Adrenal gland (tissue), 12 donors: ENCODE measurements around the gene CHRNA10. TPM values are rescaled to one million over a fixed set of nuclear protein-coding genes. Genes with fewer than 3 reads are reported as not detected.
A peak's percentile ranks its signal among the peaks of the same experiment; 100 is the strongest.

Source experiments
- DNase-seq, 7 donors: peaks; one replicate each; pipeline ENCODE4 v3.0.0-alpha.2; 2019 to 2020
- H3K27ac ChIP-seq, 5 donors: fragments of 200-600 bp; sonication (generic) in 4 of 5; 1 replicate in 3 of 5; 2 replicates in 2 of 5; pipeline versions ENCODE4 v1.5.1 to v1.8.0; 2016 to 2020; ENCODE audit warnings: mild to moderate bottlenecking in 1 of 5
- H3K27me3 ChIP-seq: fragments of 200-600 bp; 2 replicates; pipeline ENCODE4 v1.8.0; 2021
- H3K36me3 ChIP-seq, 2 donors: fragments of 200-600 bp; replicated peaks in 1 of 2; 1 replicate in 1 of 2; 2 replicates in 1 of 2; pipeline versions ENCODE4 v1.5.1 to v1.8.0; 2018 to 2022
- H3K4me1 ChIP-seq, 2 donors: fragments of 200-600 bp; replicated peaks in 1 of 2; 1 replicate in 1 of 2; 2 replicates in 1 of 2; pipeline versions ENCODE4 v1.5.1 to v1.8.0; 2018 to 2021
- H3K4me3 ChIP-seq, 4 donors: fragments of 200-600 bp; sonication (generic) in 3 of 4; one replicate each; pipeline ENCODE4 v1.5.1; 2016 to 2018
- H3K9me3 ChIP-seq, 3 donors: fragments of 200-600 bp; sonication (generic) in 1 of 3; replicated peaks in 1 of 3; 1 replicate in 2 of 3; 2 replicates in 1 of 3; pipeline versions ENCODE4 v1.5.1 to v1.8.0; 2016 to 2021
- POLR2A ChIP-seq, 2 donors: fragments of 450-650 bp; IDR thresholded peaks; one replicate each; pipeline ENCODE4 v1.6.1; 2017; ENCODE audit warnings: antibody characterized with exemption in 2 of 2, mild to moderate bottlenecking in 2 of 2, moderate library complexity in 1 of 2
- WGBS, 4 donors: extraction: QIAGEN DNeasy Blood & Tissue Kit in 2 of 4; methylation state at CpG; one replicate each; pipeline versions ENCODE4 v1.1.5 to v1.1.7; 2013 to 2017; 5-methylcytosine and 5-hydroxymethylcytosine counted together
- intact Hi-C, 2 donors: fragments of 100-400 bp; cut with DNase I; formaldehyde crosslinking; loops; one replicate each; pipeline versions ENCODE4 v1.14.1 to v1.15.0; 2022 to 2023
- polyA plus RNA-seq, 3 donors: library from polyadenylated mRNA; stranded (reverse); fragments of 200-250 nt in 2 of 3; fragments of 350-450 nt in 1 of 3; fragmentation: Illumina TruSeq in 1 of 3; extraction: RNeasy Lipid Tissue Mini Kit (QIAGEN cat#74804) in 1 of 3; gene quantifications; one replicate each; pipeline ENCODE4 v1.2.3, GENCODE V29; 2013 to 2014
- total RNA-seq, 9 donors: library from RNA; depleted of rRNA in 4 of 9; stranded (reverse); fragments of >200 nt in 4 of 9; fragments of 120-200 nt in 1 of 9; fragmentation: NEBNext Ultra II Directional in 1 of 9; extraction: Animal tissue kit (Norgen Biotek cat#: 25700) in 1 of 9; gene quantifications; one replicate each; pipeline versions ENCODE4 v1.1.0 to v1.2.4, GENCODE V29; 2013 to 2023
- TF ChIP-seq, protein P1 (sequence below), 6 experiments: fragments of 450-650 bp in 4 of 6; fragments of 200-600 bp in 2 of 6; sonication (generic) in 1 of 6; IDR thresholded peaks; 1 replicate in 5 of 6; 2 replicates in 1 of 6; pipeline versions ENCODE4 v1.5.1 to v1.8.0; 2016 to 2021; ENCODE audit warnings: antibody characterized with exemption in 6 of 6, mild to moderate bottlenecking in 2 of 6, moderate library complexity in 1 of 6
- donor health status: healthy with polysubstance abuse.
- donor health status: Bipolar disorder and iron deficiency.
- donor health status: DM: yes; HTN: yes; CAD: no.
- donor health status: DM: no; HTN: no; CAD: no.
- donor health status: DM: no; HTN: no; CAD: no.
- donor health status: DM: yes; HTN: yes; CAD: no.

The CHRNA10 gene
- total and polyA plus RNA-seq, 12 donors = 0.13 to 3.0 (median 0.81) TPM; not detected in 2

DNA sequence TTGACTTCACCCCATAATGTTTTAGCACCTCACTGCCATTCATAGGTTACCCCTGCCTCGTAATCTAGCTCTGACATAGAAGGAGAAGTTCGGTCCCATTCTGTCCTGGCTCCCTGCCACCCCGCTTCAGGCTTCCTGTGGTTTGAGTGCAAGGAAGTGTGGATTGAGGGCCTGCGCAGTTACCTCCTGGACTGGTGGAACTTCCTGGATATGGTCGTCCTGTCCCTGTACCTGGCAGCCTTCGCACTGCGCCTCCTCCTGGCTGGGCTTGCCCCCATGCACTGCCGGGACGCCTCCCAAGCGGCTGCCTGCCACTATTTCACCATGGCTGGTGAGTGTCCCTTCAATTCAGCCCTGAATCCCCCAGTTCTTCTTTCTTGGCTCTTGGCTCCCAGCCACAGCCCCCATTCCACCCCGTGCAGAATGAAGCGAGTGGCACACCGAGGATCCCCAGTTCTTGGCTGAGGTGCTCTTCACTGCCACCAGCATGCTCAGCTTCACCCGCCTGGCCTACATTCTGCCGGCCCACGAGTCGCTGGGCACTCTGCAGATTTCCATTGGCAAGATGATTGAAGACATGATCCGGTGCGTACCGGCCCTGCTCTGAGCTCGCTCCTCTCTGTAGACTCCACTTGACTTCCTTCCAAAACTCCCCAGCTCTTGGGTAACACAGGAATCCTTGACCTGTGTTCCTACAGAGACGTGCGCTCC is 44.8 kb downstream of the CHRNA10 start:
- no peaks in the 10 kb centered on the region for H3K36me3 ChIP-seq
- H3K4me1 ChIP-seq = no peaks in the 10 kb centered on the region
- DNase-seq = peak; percentile 32 to 73 (median 64)
- no peak overlapping the region for H3K27ac ChIP-seq
- no peaks in the 10 kb centered on the region for H3K27me3 ChIP-seq
- intact Hi-C loops = no loop called here
- peak overlapping the region in 1 of 4 donors; percentile 15 for H3K4me3 ChIP-seq
- H3K9me3 ChIP-seq = no peaks in the 10 kb centered on the region
- WGBS, 4 donors = 74 to 85% (median 77%) methylated on average over 17 to 23 of the region's 23 CpGs
- TF ChIP-seq, protein P1, sequence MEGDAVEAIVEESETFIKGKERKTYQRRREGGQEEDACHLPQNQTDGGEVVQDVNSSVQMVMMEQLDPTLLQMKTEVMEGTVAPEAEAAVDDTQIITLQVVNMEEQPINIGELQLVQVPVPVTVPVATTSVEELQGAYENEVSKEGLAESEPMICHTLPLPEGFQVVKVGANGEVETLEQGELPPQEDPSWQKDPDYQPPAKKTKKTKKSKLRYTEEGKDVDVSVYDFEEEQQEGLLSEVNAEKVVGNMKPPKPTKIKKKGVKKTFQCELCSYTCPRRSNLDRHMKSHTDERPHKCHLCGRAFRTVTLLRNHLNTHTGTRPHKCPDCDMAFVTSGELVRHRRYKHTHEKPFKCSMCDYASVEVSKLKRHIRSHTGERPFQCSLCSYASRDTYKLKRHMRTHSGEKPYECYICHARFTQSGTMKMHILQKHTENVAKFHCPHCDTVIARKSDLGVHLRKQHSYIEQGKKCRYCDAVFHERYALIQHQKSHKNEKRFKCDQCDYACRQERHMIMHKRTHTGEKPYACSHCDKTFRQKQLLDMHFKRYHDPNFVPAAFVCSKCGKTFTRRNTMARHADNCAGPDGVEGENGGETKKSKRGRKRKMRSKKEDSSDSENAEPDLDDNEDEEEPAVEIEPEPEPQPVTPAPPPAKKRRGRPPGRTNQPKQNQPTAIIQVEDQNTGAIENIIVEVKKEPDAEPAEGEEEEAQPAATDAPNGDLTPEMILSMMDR (IDR thresholded peaks at IDR 0.05) = no peak
- TF ChIP-seq POLR2A (IDR thresholded peaks at IDR 0.05) = no peak

DNA sequence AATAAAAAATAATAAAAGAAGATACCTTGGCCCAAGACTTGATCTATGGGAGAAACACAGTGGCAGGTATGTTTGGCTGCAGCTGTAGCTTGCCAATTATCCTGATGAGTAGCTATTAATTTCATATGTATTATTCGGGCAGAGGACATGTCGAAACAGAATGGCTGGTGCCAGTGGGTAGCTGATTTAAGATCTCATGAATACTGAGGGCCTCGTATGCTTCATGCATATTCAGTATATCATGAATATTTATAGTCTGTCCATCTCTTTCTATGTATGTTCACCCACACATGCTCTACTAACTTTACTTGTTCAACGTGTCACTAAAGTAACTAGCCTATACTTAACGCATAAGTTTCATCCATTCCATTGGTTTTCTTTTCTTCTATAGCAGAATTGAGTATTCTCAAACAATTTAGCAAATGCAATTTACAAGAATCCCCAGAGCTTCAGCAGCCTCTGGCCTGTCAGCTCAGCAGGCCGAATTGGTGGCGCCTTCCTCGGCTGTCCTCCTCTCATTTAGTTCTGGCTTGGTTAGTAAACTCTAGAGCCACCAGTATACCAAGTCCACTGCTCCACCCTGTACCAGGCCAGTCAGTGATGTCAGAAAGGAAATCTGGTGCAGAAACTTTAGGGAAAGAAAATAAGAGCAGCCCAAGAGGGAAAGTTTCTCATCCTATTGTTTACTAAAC is 47.3 kb downstream of the CHRNA10 start:
- Histone ChIP-seq H3K4me1 (no peaks in the 10 kb centered on the region), H3K36me3 (no peaks in the 10 kb centered on the region), H3K4me3 (no peak overlapping the region), H3K27me3 (no peaks in the 10 kb centered on the region), H3K9me3 (no peaks in the 10 kb centered on the region), H3K27ac (no peak overlapping the region)
- no peak for DNase-seq
- WGBS, 4 donors = 62 to 71% (median 65%) methylated on average over 8 of the region's 8 CpGs
- TF ChIP-seq POLR2A (IDR thresholded peaks at IDR 0.05) = no peak
- TF ChIP-seq, protein P1 (IDR thresholded peaks at IDR 0.05) = no peak
- intact Hi-C loops = no loop called here

DNA sequence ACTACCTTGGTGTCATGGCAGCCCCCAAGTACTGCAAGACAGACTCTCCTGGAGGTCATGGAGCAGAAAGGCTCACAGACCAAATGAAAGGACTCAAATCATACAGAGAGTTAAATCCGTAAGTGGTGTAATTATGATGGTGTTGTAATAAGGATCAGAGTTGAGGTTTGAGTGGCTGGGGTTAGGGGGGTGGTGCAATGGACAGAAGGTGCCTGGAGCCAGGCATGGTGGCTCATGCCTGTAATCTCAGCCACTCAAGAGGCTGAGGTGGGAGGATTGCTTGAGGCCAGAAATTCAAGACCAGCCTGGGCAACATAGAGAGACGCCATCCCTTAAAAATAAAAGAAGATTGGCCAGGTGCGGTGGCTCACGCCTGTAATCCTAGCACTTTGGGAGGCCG is 48.1 kb downstream of the CHRNA10 start:
- no peak overlapping the region for H3K27ac ChIP-seq
- H3K9me3 ChIP-seq = no peaks in the 10 kb centered on the region
- DNase-seq = no peak
- no peaks in the 10 kb centered on the region for H3K4me1 ChIP-seq
- no peaks in the 10 kb centered on the region for H3K36me3 ChIP-seq
- H3K27me3 ChIP-seq = no peaks in the 10 kb centered on the region
- intact Hi-C loops = no loop called here
- no peak overlapping the region for H3K4me3 ChIP-seq
- TF ChIP-seq POLR2A (IDR thresholded peaks at IDR 0.05) = no peak
- TF ChIP-seq, protein P1 (IDR thresholded peaks at IDR 0.05) = no peak
- WGBS, 4 donors = 89 to 94% (median 90%) methylated on average over 5 of the region's 5 CpGs

DNA sequence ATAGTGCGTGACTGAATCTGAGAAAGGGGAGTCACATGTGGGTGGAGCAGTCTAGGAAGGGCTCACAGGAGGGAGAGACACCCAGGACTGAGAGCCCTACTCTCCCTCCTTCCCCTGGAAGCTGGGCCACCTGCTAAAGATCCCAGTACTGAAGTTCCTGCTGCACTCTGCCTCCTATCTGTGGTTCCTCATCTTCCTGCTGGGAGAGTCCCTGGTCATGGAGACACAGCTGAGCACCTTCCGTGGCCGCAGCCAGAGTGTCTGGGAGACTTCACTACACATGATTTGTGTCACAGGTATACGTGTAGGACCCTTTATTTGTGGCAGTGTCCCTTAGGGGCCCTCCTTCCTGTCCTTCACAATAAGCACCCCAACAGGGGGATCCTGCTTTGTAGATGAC is 48.7 kb downstream of the CHRNA10 start:
- WGBS, 4 donors = 69 to 81% (median 79%) methylated on average over 4 of the region's 4 CpGs
- intact Hi-C loops = no loop called here
- DNase-seq = no peak

More for the DNA sequence above, 48.7 kb downstream of the CHRNA10 start:
- H3K27ac ChIP-seq = no peak overlapping the region
- no peaks in the 10 kb centered on the region for H3K27me3 ChIP-seq
- H3K9me3 ChIP-seq = no peaks in the 10 kb centered on the region
- no peaks in the 10 kb centered on the region for H3K4me1 ChIP-seq
- H3K4me3 ChIP-seq = no peak overlapping the region
- TF ChIP-seq, protein P1 (IDR thresholded peaks at IDR 0.05) = no peak
- TF ChIP-seq POLR2A (IDR thresholded peaks at IDR 0.05) = no peak
- H3K36me3 ChIP-seq = no peaks in the 10 kb centered on the region
